Measurements from ENCODE around the gene ATP6V0E1.
"Not testable (repeated sequence)": the region's sequence is repeated elsewhere in the genome, so short reads cannot be mapped to it uniquely, and the experiment has no call there.

ATP6V0E1 gene

DNA sequence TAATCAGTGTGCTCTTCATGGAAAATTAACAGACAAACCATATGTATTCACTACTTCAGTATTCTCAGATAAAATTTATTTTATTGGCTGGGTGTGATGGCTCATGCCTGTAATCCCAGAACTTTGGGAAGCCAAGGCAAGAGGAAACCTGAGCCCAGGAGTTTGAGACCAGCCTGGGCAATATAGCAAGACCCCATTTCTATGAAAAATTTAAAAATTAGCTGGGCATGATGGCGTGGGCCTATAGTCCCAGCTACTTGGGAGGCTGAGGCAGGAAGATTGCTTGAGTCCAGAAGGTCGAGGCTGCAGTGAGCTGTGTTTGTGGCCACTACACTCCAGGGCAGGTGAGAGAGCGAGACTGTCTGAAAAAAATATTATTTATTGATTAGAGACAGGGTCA, 49.2 kb downstream of the ATP6V0E1 start:
- in situ Hi-C loops (cut with HindIII; ENCODE audit: low sequenced_read_pairs), result no loop called here

DNA sequence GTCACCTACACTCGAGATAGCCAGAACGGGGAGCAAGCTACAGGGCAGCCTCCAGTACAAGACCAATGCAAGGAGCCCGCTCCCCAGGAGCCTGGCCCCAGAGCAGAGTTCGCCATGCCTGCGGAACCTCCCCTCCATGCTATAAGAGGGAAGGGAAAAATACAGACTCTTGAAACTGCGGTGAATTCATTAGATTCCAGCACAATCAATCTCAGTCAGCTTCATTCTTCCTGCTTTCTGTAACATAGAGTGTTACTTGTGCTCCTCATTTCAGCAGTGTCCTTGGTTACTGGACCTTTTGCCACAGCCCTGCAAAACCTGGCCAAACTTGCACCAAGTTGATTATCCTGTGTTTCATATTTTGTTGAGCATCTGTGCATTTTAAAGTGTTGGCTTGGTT, 50.4 kb downstream of the ATP6V0E1 start:
- in situ Hi-C loops (cut with HindIII; ENCODE audit: low sequenced_read_pairs), result no loop called here

DNA sequence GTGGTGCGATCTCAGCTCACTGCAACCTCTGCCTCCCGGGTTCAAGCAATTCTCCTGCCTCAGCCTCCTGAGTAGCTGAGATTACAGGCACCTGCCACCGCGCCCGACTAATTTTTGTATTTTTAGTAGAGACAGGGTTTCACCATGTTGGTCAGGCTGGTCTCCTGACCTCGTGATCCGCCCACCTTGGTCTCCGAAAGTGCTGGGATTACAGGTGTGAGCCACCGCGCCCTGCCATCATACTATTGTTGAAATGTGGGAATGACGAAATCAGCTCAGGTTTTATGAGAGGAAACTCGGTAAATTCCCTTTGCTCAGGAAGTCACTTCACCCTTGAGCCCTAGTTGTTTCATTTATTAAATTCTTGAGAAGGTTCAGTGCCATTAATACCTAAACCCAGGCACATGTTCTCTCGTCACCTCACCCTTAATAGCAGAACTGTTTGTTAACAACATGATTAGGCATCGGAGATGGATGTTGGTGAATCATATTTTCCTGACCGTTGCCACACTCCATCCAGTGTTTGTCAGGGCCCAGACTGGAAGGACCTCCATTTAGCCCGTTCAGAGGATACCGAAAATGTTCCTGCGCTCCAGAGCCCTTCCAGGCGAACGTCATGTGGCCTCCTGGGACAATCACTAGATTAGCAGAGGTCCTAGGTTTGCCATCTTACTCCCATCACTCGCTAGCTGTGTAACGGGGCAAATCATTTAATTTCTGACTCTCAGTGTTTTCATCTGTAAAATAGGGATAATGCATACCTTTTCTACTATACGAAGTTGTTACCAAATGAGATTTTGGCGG, 52.5 kb downstream of the ATP6V0E1 start:
- in situ Hi-C loops (cut with HindIII; ENCODE audit: low sequenced_read_pairs), result no loop called here

DNA sequence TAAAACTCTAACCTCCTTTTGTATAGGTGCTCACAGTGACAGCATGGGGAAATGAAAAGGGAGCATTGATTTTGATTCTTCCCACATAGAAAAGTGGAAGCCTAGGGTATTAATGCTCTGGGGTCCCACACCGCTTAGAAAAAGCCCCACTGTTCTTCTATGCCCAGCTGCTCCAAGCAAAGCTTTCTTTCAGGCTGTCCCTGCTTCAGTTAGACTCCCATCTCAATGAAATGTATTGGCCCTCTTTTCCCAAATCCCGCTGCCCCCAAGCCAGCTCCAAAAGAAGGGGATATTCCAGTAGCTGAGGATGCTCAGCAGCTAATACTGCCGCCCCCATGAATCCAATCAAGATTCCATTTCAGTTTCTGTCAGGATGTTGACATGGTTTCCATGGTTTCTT, 55.6 kb downstream of the ATP6V0E1 start:
- in situ Hi-C loops (cut with HindIII; ENCODE audit: low sequenced_read_pairs), result no loop called here

DNA sequence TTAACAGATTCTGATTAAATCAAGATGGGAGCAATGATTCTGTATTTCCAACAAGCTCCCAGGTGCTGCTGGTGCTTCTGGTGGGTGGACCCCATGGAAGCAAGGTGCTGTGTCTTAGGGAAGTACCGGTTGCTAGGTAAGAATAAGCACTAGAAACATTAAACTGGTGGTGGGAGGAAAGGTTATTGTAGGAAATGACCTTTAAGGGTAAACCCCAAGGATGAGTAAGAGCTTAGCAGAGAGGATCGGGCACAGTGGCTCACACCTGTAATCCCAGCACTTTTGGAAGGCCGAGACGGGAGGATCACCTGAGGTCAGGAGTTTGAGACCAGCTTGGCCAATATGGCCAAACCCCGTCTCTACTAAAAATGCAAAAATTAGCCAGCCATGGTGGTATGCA, 56.4 kb downstream of the ATP6V0E1 start:
- in situ Hi-C loops (cut with HindIII; ENCODE audit: low sequenced_read_pairs), result no loop called here

DNA sequence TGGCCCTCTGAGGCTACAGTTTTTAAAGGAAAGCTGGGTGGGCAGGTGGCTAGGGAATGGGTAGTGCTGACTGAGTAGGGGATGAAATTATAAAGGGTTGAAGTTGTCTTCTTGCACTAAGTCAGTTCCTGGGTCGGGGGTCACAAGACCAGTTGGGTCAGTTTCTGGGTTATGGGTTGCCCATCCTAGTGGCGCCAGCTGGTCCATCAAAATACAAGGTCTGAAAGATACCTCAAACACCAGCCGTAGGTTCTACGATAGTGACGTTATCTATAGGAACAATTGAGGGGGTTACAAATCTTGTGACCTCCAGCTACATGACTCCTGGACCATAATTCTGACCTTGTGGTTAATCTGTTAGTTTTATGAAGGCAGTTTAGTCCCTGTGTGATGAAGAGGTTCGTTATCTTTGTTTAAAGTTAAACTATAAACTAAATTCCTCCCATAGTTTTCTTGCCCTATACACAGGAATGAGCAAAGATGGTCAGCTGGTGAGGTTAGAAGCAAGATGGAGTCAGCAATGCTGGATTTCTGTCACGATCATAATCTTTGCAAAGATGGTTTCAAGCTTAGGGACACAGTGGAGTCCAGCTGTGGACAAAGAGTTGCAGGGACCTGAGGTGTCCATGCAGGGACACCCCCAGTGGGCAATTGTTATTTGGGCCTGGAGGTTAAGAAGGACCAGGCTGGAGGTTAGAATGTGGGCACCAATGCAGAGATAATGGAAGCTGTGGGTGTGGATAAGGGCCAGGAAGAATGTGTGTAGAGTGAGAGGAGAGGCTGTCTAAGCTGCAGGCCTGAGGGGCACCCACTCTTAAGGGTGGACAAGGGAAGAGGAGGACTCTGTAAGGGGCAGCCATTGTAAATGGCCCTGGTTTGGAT, 58.6 kb downstream of the ATP6V0E1 start:
- in situ Hi-C loops (cut with HindIII; ENCODE audit: low sequenced_read_pairs), result no loop called here

DNA sequence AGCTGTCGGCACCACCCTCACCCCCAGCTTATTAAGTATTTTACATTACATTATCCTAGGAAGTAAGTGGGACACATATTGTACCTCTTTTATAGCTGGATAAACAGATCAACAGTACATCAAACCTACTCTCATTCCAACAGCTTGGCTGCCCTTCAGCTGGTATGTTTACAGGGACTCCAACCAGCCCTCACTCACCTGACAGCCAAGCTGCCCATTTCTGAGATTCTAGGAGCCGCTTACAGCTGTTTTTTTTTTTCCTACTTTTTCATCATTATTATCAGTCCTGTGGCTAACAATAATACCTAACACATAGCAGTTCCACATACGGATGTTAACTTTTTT, 59.2 kb downstream of the ATP6V0E1 start:
- in situ Hi-C loops (cut with HindIII; ENCODE audit: low sequenced_read_pairs), result no loop called here

DNA sequence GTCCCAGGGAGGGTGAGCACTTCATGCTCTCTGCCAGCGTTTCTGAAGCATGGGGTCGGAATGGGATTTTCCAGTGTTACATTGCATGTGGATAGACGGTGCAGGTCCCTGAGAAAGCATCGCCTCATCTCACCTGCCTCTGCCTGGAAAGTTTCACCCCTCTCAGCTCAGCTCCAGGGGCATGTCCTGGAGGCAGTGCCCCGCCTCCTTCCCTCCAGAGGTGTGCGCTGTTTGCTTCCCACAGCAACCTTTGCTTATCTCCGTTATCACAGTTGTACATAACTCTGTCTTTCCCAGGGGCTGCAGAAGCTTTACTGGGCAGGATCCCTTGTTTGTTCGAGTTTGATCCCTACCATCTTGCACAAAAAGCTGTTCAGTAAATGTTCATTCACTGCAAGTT, 61.9 kb downstream of the ATP6V0E1 start:
- in situ Hi-C loops (cut with HindIII; ENCODE audit: low sequenced_read_pairs), result no loop called here

DNA sequence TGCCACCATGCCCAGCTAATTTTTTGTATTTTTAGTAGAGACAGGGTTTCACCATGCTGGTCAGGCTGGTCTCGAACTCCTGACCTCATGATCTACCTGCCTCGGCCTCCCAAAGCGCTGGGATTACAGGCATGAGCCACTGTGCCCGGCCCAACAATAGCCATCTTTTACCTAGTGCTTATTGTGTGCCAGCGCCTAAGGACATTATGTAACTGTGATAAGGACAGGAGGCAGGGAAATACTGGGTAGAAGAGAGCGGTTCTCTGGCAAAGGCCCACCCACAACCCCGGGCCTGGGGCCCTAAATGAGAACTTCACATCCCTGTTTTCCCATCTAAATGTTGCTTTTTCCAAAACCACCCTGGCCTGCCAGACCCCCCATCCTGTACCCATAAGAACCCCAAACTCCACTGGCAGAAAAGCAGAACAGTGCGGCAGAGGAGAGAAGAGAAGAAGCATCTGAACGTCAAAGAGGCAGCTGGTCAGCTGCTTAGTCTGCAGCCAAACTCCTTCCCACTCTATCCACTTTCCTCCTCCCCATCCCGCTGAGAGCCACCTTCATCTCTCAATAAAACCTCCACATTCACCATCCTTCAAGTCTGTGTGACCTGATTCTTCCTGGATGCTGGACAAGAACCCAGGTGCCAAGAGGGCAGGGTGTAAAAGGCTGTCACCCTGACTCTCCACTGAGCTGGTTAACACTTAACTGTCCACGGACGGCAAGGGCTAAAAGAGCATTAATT, 63.7 kb downstream of the ATP6V0E1 start:
- in situ Hi-C loops (cut with HindIII; ENCODE audit: low sequenced_read_pairs), result not testable (repeated sequence)

DNA sequence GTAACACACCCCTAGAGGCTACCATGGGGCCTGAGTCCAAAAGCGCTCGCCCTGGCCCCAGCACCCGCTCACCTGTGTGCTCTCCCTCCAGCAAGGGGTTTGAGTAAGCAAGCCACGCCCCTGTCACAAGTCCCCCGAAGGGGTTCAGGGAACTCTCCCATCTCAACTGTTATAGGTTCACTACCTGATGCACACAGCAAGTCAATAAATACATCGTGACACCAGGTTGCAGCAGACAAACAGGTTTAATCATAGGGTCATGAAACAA, 64.2 kb downstream of the ATP6V0E1 start:
- in situ Hi-C loops (cut with HindIII; ENCODE audit: low sequenced_read_pairs), result no loop called here

DNA sequence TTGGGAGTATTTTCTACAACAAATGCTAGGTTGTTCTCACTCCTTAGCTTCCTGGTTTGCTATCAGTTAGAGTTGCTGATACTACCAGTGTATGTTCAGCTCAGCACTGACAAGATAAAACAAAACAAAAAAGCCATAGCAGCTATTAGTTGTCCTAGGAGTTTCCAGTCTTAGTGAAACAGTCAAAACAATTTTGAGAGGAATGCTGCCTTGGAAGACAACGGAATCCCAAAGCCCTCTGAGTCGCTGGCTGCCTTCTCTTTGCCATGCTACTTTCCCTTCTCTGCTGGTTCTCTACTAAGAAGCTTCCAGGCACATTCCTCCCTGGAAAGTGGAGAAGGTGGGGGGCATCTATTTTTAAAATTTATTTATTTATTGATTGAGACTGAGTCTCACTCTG, 67.2 kb downstream of the ATP6V0E1 start:
- in situ Hi-C loops (cut with HindIII; ENCODE audit: low sequenced_read_pairs), result no loop called here

DNA sequence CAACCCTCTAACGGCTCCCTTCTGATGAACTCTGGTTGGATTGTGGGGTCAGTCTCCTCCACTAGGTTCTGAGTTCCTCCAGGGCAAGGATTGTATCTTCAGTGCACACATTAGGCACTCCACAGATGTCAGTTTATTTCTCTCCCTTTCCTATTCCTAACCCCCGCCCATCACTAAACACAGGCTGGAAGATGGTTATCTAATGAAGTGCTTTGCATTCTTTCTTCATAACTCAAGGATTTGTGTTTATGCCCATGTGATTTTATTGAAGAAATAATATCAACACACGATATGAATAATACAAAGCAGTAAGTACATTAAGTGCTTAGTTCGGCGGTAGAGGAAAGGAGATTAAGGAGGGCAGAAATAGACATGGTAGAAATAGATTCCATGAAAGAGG, 68.2 kb downstream of the ATP6V0E1 start:
- in situ Hi-C loops (cut with HindIII; ENCODE audit: low sequenced_read_pairs), result no loop called here

DNA sequence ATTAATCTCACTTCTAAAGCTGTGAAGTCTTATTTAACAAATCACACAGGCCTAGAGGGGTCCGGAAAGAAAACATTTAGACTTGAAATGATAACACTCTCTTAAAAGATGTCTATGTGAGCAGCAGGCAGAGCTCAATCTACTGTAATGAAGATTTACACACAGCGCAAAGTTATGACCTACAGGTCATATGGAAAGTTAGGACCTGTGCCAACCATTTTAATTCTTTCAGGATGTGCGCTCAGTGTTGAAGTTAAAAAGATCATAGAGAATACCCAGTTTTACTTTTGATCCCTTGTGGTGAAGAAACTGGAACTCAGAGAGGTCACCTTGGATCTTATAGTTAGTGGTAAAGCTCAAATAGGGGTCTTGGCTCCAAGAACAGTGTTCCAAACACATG, 69.5 kb downstream of the ATP6V0E1 start:
- in situ Hi-C loops (cut with HindIII; ENCODE audit: low sequenced_read_pairs), result no loop called here

DNA sequence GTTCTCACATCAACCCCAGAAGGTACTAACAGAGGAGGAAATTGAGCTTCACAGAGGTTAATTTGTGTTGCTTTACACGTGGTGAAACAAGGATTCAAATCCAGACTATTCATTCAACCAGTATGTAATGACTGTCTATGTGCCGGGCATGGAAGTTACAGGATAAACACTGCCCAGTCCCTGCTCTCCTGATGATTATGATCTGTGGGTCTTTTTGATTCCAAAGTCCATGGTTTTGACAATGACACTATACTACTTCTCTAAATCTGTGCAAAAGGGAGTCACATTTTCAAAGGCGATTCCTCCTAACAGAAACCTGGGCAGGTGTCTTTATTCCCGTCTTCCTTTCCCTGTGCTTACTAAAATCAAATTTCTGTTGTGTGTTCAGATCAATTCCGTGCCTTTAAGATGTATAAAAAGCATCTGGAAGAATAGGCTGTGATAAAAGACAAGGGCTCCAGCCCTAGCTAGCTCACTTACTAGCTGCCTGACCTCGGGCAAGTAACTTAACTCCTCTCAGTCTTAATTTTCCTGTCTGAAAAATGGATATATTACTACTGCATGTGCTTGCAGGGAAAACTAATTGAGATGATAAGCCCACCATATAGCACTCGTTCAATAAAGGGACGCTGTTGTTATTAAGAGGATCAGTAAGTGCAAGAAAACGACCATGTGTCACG, 71.6 kb downstream of the ATP6V0E1 start:
- in situ Hi-C loops (cut with HindIII; ENCODE audit: low sequenced_read_pairs), result no loop called here

DNA sequence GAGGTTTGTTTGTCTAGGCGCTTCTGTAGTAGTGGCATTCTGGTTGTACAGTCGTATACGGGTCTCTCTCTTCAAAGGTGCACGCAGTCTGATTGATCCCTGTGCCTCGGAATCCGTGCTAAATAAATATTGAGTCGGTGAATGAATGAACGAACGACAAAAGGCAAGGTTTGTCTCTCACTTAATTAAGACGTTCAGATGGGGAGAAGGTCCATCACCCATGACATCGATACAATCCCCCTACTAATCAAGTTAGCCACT, 72.1 kb downstream of the ATP6V0E1 start:
- in situ Hi-C loops (cut with HindIII; ENCODE audit: low sequenced_read_pairs), result no loop called here

DNA sequence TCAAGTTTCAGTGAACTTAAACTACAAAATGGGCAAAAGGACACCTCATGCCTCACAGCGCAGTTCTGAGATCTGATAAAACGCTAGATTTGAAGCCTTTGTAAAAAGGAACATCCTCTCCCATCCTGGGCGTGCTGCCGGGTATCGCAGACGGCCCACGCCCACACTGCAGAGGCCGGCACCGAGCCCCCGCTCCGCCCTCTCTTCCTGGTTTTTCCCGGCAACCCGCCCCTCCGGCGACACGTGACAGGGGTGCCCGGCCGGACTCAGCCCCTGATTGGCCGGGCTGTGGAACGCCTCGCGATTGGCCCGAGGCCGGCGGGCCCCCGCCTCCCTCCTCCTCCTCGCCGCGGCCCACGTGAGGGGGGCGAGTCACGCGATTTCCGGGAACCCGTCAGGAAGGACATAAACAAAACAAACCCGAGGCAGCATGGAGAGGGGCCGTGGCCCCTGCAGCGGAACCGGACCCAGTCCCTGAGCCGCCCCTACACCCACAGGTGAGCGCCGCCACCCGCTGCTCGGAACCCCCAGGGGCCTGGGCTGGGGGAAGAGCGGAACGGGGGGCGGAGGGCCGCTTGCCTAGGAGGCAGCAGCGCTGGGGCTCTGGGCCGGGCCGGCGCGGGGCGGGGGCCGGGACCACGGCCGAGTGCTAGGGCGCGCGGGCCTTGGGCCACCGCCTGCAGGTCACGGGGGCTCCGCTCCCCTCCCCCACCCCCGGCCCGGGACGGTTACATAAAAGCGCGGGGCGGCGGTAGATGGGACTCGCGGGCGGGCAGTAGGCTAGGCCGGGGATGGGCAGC, 72.6 kb downstream of the ATP6V0E1 start, which contains the start of gene CREBRF:
Gene CREBRF (plus strand): TSS at position 370 of the 800 bp plus-strand sequence. CDS start 24,424 bp downstream, outside the sequence.
- in situ Hi-C loops (cut with HindIII; ENCODE audit: low sequenced_read_pairs), result no loop called here

DNA sequence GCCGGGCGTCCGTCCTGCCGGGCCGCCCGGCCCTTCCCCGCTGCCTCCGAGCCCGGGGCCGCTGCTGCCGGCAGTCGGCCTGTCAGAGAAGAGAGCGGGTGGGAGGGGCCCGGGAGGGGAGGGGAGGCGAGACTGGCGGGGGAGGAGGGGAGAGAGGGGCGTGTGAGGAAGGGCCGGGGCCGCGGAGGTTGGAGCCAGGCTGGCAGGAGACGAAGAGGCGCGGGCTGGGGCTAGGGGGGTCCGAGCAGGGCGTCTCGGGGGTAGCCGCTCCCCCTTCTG, 73.2 kb downstream of the ATP6V0E1 start:
- in situ Hi-C loops (cut with HindIII; ENCODE audit: low sequenced_read_pairs), result no loop called here

DNA sequence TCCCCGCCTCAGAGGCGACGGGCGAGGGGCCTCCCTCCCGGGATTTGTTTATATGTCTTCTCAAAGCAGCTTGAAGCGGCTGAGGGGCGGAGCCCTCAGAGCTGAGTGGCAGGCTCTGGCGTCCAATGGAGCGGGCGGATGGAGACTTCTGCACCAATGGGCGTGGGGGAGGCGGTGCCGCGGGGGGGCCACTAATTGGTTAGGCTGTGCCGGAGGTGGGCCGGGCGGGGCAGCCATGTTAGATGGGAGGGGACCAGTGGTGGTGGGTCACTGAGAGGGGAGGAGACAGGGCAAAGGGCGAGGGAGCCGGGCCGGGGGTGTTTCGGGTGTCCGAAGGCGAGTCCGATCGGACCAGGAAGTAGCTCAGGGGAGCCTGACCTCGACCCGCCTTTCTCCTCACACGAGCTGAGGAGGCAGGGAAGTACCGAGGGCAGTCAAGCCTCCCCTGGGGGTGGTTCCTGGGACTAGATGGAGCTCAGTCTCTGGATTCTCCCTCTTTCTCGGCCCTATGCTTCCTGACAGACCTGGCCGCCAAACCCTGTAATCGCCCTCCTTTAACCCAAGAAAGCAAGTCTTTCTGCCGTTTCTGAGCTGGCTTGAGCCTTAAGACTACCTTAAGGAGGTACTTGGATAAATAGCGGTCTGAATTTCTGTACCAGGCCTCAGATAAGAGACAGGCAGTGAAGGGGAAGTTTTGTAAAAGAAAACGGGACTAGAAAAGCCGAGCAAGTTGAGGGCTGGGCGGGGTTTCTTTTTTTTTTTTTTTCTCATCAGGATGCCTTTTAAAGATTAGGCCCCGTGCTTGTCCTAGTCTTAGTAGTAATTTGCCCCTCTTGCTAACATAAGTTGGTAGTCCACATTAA, 73.7 kb downstream of the ATP6V0E1 start:
- in situ Hi-C loops (cut with HindIII; ENCODE audit: low sequenced_read_pairs), result no loop called here

DNA sequence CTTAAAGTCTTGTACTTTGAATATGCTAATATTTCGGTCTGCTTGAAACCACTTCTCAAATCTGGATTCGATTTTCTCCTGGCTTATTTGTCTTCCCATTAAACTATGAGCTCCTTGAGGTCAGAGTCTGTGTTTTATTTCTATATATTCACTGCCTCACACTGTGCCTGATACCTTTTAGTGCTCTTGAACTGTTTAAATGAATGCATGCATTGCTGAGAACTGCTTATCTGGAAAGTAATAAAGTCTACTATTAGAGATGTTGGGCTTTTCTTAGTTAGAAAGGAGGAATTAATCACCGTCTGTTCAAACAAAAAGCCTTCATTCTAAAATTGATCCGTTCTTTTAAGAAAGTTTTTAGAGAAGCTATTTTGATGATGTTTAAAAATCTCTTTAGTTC, 78.6 kb downstream of the ATP6V0E1 start:
- in situ Hi-C loops (cut with HindIII; ENCODE audit: low sequenced_read_pairs), result loop anchor here (5.0 kb wide), 1 partner anchor 60 kb away; no protein-coding TSS in a partner anchor

DNA sequence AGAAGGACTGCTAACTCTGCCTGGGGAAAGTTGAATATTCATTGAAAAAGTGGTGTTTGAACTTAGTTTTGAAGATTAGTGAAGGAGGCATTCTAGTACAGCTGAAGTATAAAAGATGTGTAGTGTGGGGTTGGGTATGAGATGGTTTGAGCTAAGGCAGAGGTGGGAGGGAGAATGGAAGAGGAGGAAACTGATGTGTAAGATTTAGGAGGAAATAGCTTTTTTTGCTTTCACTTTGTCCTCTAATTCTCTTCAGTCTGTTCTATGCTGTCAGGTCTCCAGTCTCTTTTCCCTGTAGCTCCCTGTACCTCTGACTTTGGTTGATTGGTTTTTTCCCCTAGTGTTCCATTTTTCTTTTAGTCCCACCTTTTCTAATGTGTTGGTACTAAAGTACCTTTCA, 81.6 kb downstream of the ATP6V0E1 start:
- in situ Hi-C loops (cut with HindIII; ENCODE audit: low sequenced_read_pairs), result no loop called here

All from endothelial cell of hepatic sinusoid (primary cell).